IgD-negative memory B cell (primary cell): ENCODE data around the gene SFXN5. TPM values are rescaled to one million over a fixed set of nuclear protein-coding genes. Genes with fewer than 3 reads are reported as not detected.
"Not testable (repeated sequence)": the region's sequence is repeated elsewhere in the genome, so short reads cannot be mapped to it uniquely, and the experiment has no call there.

Experiments
- H3K27ac Mint-ChIP-seq, 3 donors: one replicate each; pipeline ENCODE4 v1.8.0; 2020 to 2022; ENCODE audit warnings: mild to moderate bottlenecking in 3 of 3, mixed read lengths in 3 of 3, moderate library complexity in 1 of 3
- H3K27me3 Mint-ChIP-seq: one replicate; pipeline ENCODE4 v1.8.0; 2021; ENCODE audit warnings: mixed read lengths
- H3K36me3 Mint-ChIP-seq: one replicate; pipeline ENCODE4 v1.8.0; 2020; ENCODE audit warnings: mild to moderate bottlenecking, mixed read lengths
- H3K4me1 Mint-ChIP-seq, 3 donors: one replicate each; pipeline ENCODE4 v1.8.0; 2020 to 2022; ENCODE audit warnings: mixed read lengths in 3 of 3, mild to moderate bottlenecking in 1 of 3
- H3K4me3 Mint-ChIP-seq, 4 donors: one replicate each; pipeline ENCODE4 v1.8.0; 2020 to 2022; ENCODE audit warnings: mild to moderate bottlenecking in 4 of 4, mixed read lengths in 4 of 4, moderate library complexity in 3 of 4
- H3K9me3 Mint-ChIP-seq, 3 donors: one replicate each; pipeline ENCODE4 v1.8.0; 2020 to 2021; ENCODE audit warnings: mixed read lengths in 3 of 3, mild to moderate bottlenecking in 1 of 3
- polyA plus RNA-seq: library from polyadenylated mRNA; unstranded; fragments of 300-500 nt; fragmentation: Illumina TruSeq; gene quantifications from one replicate; pipeline ENCODE4 v1.2.3, GENCODE V29; 2021

Gene SFXN5
- polyA plus RNA-seq, 1 donor from 2014 or later, result 2.8 TPM

DNA sequence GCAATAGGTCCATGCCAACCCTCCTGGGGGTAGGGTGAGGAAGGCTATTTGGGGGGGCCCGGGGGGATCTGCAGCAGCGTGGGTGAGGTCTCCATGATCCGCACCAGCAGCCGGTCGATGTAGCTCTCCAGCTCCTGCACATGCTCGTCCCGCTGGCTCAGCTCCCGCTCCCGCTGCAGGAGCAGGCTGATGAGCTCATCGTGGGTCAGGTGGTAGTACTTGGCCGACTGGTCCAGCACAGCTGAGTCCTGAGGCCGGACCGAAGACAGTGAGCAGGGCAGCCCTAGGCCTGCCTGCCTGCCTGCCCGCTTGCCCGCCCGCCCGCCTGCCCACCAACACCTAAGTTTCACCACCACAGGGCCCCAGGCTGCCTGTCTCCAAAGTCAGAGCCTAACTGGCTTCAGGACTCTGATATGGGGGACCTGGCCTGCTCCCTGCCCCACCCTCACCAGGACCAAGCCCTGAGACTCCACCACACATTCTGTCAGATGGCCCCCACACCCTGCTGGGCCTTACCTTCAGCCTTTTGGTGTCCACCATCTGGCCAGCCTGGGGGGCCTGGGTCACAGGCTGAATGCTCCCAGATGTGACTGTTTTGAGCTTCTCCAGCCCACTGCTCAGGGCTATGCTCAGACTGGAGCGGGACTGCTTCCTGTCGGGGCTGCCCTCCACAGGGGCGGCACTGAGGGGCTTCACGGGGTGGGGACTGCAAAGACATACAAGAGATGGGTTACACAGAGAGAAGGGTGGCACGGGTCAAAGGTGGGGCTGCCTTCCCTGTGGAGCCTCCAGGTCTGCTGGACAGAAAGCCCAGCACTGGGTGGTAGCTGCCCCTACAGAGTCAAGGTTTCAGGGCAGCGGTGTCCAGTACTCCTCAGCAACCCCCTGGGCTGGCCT is 4.2 kb upstream of the SFXN5 start:
- Mint-ChIP-seq H3K27me3 (peaks cover 3% of the 10 kb centered on the region), H3K4me1 (peaks cover 3 to 12% (median 6%) of the 10 kb centered on the region in 3 donors), H3K27ac (peak overlapping the region in 1 of 3 donors; percentile 64), H3K9me3 (no peaks in the 10 kb centered on the region), H3K36me3 (peaks cover 1% of the 10 kb centered on the region), H3K4me3 (no peak overlapping the region)

DNA sequence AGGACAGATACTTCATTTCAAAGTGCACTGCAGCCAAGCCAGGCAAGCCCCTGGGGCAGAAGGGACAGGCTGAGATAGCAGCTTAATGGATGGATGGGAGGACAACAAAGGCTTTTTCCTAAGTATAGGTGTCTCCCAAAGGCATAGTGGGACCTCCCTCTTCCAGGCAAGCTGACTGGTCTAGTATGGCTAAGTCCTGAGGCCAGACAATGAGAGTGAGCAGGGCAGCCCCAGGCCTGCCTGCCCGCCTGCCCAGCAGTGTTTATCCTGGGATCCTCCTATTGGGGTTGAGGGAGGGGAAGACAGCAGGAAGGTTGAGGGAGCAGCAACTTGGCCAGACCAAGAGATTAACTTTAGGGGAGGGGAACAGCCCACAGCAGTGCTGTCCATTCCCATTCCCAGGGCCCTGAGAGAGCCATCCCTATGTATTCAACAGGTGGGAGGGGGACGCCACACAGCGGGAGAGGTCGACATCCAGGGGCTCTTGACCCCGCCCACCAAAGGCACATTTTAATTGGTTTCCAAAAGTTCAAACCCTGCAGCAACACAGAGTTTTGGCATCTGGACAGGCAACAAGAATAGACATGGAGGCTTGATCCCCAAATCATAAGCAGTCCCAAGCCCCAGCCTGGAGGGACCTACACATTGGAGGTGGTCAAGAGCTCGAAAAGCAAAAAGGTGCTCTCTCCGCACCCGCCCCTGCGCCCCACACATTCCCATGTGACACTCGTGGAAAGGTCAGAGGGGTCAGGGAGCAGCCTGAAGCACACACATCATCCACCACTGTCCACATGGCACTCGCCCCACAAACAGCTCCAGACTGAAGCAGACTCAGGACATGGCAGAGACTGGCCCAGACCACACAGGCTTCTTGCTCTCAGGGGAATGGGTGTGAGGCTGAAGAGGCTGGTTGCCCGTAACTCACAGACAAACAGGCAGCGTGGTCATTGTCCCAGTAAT is 2.9 kb upstream of the SFXN5 start:
- Mint-ChIP-seq H3K4me1 (peaks cover 8 to 19% (median 12%) of the 10 kb centered on the region in 3 donors), H3K27me3 (peaks cover 3% of the 10 kb centered on the region), H3K9me3 (no peaks in the 10 kb centered on the region), H3K27ac (peak overlapping the region in 1 of 3 donors; percentile 42), H3K36me3 (peaks cover 1% of the 10 kb centered on the region), H3K4me3 (no peak overlapping the region)

DNA sequence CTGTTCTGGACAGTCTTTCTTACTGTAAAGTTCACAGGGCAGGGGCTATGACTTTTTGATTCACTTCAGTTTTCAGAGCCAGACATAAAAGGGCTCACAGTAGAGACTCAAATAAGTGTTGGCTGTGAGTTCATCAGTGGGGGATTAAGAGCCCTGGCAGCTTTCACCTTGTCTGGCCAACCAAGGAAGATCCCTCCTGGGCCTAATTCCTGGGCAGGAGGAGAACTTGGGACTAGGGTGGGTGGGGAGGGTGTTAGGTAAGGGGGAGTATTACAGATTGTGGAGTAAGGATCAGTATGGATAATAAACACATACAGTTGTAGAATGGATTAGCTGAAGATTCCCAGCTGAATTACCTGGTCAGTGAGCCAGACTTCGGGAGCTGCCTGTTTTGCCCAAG is 904 bp upstream of the SFXN5 start:
- Mint-ChIP-seq H3K4me1 (peaks cover 14 to 19% (median 16%) of the 10 kb centered on the region in 3 donors), H3K4me3 (peak overlapping the region; percentile 93 to 98 (median 96)), H3K36me3 (no peaks in the 10 kb centered on the region), H3K27ac (peak overlapping the region; percentile 97 to 99 (median 98)), H3K9me3 (no peaks in the 10 kb centered on the region), H3K27me3 (no peaks in the 10 kb centered on the region)

DNA sequence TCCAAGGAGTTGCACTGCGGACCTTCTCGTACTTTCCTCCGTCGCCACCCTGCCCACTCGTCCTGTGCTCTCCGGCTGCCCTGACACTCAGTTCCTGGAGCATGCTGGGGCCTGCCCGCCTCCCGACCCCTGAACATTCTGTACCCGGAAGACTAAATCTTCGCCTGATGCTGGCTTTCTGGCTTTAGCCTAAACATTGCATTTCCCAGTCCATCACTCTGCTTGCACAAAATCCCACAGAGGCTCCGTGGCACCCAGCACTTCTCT is 550 bp upstream of the SFXN5 start:
- H3K4me3 Mint-ChIP-seq, result peak overlapping the region; percentile 93 to 98 (median 96)
- no peaks in the 10 kb centered on the region for H3K9me3 Mint-ChIP-seq
- H3K36me3 Mint-ChIP-seq, result no peaks in the 10 kb centered on the region
- H3K27ac Mint-ChIP-seq, result peak overlapping the region; percentile 97 to 99 (median 98)
- no peaks in the 10 kb centered on the region for H3K27me3 Mint-ChIP-seq
- H3K4me1 Mint-ChIP-seq, result peaks cover 15 to 19% (median 16%) of the 10 kb centered on the region in 3 donors

DNA sequence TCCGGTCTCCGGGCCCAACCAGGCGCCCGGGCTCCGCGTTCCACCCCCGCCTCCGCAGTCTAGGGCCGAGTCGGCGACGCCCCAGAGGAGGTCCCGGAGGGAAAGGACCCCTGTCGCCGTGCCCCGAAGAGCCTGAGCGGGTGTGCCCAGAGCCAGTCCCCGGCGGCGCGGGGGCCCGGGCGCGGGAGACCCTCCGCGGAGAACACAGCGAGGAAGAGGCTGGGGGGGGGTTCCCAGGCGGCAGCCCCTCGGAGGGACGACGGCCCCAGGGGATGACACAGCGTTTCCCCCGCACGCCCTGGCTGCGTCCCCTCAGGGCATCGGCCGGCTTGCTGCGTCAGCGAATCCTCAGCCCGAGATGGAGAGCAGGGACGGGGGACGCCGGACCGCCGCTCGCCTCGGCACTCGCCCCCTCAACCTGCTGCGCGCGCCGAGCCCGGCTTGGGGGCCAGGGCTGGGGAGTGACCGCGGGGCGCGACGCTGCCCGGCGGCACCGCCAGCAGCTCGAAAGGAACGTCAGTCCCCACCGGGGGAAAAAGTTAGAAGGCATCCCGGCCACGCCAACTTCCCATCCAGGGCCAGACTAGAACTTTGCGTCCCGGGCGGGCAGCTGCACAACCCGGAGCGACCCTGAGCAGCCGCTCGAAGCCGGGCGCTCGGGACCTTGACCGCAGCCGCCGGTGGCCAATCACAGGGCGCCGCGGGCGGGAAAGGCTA is 711 bp downstream of the SFXN5 start:
- H3K27me3 Mint-ChIP-seq, result no peaks in the 10 kb centered on the region
- peak overlapping the region; percentile 97 to 99 (median 98) for H3K27ac Mint-ChIP-seq
- no peaks in the 10 kb centered on the region for H3K9me3 Mint-ChIP-seq
- peaks cover 15 to 19% (median 16%) of the 10 kb centered on the region in 3 donors for H3K4me1 Mint-ChIP-seq
- peak overlapping the region; percentile 93 to 98 (median 96) for H3K4me3 Mint-ChIP-seq
- no peaks in the 10 kb centered on the region for H3K36me3 Mint-ChIP-seq

DNA sequence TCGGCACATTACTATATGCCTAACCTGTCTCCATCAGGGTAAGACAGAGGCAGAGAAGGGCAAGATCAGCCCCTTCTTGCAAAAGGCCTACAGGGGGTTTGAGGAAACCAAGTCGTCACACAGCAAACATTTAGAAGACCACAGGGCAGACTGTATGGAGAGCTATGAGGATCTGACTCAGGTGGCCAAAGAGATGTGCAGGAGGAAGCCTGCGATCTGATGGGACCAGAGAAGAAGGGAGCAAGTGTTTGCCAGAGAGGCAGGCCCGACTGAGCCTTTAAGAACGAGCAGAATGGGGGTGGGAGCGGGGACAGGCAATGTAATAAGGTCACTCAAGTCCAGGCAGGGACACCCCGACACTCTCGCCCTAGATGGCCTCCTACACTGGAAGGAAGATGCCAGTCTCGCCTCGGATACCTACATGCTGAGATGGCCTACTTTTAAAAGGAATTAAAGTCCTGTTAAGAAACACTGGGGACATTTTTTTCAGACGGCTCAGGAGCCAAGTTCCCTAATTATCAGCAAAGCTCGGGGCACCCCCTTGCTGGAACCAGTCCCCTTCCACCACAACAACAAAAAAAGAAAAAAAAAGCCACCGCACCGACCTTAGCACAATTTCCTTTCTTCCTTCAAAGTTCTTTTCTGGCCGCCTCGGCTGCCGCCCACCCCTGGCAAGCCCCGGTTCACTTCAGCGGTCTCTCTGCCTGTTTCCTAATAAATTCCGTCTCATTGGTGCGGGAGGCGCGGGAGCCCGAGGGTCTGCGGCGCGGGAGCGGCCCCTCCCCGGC is 1.5 kb downstream of the SFXN5 start:
- H3K9me3 Mint-ChIP-seq, result no peaks in the 10 kb centered on the region
- peak overlapping the region in 2 of 3 donors; percentile 18 to 92 for H3K27ac Mint-ChIP-seq
- peaks cover 16 to 19% (median 18%) of the 10 kb centered on the region in 3 donors for H3K4me1 Mint-ChIP-seq
- H3K27me3 Mint-ChIP-seq, result no peaks in the 10 kb centered on the region
- H3K36me3 Mint-ChIP-seq, result no peaks in the 10 kb centered on the region
- peak overlapping the region; percentile 93 to 98 (median 94) for H3K4me3 Mint-ChIP-seq

DNA sequence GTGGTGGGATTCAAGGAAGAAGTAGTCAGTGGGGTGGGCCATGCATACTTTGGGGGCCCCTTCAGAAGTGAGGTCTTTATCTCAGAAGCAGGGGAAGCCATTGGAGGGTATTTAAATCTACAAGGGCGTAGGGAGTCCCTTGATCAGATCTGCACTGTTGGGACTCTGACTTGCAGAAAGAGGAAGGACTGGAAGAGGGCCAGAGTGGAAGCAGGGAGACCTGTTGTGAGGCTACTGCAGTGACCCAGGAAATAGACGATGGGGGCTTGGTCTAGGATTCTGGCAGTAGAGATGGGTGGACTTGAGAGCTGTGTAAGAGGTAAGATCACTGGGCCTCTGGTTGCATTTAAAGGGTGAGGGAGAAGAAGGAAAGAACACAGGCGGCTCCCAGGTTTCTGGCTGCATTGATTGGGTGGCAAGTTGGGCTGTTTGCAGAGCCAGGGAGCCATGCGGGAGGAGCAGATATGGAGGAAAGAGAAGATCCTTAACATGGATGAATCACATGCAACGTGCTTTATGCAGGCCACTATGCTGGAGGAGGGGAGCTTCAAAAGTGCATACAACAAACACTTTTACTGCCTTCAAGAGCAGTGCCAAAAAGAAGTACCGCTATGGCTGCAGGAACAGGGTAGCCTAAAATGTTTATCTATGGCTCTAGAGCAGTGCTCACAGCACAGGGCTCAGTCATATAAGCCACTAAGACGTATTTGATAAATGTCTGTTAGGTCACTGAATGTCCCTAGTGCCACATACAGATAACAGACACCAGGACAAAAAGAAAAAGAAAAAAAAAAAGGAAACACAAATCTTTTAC is 2.3 kb downstream of the SFXN5 start:
- no peaks in the 10 kb centered on the region for H3K9me3 Mint-ChIP-seq
- no peaks in the 10 kb centered on the region for H3K27me3 Mint-ChIP-seq
- H3K27ac Mint-ChIP-seq, result peak overlapping the region in 2 of 3 donors; percentile 81 to 92
- H3K36me3 Mint-ChIP-seq, result no peaks in the 10 kb centered on the region
- H3K4me3 Mint-ChIP-seq, result peak overlapping the region; percentile 93 to 98 (median 94)
- H3K4me1 Mint-ChIP-seq, result peaks cover 16 to 19% (median 18%) of the 10 kb centered on the region in 3 donors

DNA sequence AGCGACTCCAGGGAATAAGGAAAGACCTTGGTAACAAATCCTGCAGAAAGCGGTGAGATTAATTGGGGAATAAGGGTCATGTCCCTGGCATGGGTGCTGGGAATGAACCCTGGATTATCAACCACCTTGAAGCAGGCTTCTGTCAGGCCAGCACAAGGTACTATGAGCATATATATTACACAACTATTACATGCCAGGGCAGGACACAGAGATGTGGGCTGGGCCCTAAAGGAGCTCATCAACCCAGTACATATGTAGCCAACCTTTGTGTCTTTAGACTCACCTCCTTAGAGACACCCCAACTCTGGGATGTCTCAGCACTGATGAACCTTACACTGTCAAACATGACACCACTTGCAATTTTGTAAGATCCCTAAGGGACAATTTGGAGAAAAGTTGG is 3.4 kb downstream of the SFXN5 start:
- peak overlapping the region in 1 of 4 donors; percentile 98 for H3K4me3 Mint-ChIP-seq
- no peaks in the 10 kb centered on the region for H3K9me3 Mint-ChIP-seq
- no peaks in the 10 kb centered on the region for H3K27me3 Mint-ChIP-seq
- no peaks in the 10 kb centered on the region for H3K36me3 Mint-ChIP-seq
- H3K4me1 Mint-ChIP-seq, result peaks cover 16 to 19% (median 18%) of the 10 kb centered on the region in 3 donors
- peak overlapping the region in 1 of 3 donors; percentile 71 for H3K27ac Mint-ChIP-seq

DNA sequence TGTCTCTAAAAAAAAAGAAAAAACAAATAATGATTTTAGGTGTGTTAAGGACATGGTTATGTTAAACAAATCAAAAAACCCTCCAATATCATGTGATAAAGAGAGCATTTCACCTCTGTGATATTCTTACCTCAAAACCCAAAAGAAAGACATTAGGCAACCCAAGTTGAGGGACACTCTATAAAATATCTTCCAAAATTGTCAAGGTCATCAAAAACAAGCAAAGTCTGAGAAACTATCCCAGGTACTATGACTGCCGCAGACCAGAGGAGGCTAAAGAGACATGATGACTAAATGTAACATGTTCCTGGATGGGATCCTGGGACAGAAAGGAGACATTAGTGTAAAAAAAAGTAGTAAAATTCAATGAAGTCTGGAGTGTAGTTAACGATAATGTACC is 4.5 kb downstream of the SFXN5 start:
- H3K4me1 Mint-ChIP-seq, result peaks cover 13 to 15% (median 15%) of the 10 kb centered on the region in 3 donors
- peaks cover 3% of the 10 kb centered on the region for H3K36me3 Mint-ChIP-seq
- no peaks in the 10 kb centered on the region for H3K27me3 Mint-ChIP-seq
- no peak overlapping the region for H3K27ac Mint-ChIP-seq
- H3K9me3 Mint-ChIP-seq, result no peaks in the 10 kb centered on the region
- H3K4me3 Mint-ChIP-seq, result peak overlapping the region in 1 of 4 donors; percentile 42

DNA sequence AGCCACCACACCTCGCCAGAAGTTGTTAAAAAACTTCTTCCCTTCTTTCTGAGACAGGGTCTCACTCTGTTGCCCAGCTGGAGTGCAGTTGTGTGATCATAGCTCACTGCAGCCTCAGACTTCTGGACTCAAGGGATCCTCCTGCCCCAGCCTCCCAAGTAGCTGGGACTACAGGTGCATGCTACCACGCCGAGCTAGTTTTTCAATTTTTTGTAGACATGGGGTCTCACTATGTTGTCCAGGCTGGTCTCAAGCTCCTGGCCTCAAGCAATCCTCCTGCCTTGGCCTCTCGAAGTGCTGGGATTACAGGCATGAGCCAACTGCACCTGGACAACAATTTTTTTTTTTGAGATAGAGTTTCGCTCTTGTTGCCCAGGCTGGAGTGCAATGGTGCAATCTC is 6.4 kb downstream of the SFXN5 start:
- H3K9me3 Mint-ChIP-seq, H3K36me3 Mint-ChIP-seq, H3K4me3 Mint-ChIP-seq, H3K27ac Mint-ChIP-seq, H3K27me3 Mint-ChIP-seq: not testable (repeated sequence)
- H3K4me1 Mint-ChIP-seq, result peaks cover 5 to 13% (median 9%) of the 10 kb centered on the region in 3 donors

DNA sequence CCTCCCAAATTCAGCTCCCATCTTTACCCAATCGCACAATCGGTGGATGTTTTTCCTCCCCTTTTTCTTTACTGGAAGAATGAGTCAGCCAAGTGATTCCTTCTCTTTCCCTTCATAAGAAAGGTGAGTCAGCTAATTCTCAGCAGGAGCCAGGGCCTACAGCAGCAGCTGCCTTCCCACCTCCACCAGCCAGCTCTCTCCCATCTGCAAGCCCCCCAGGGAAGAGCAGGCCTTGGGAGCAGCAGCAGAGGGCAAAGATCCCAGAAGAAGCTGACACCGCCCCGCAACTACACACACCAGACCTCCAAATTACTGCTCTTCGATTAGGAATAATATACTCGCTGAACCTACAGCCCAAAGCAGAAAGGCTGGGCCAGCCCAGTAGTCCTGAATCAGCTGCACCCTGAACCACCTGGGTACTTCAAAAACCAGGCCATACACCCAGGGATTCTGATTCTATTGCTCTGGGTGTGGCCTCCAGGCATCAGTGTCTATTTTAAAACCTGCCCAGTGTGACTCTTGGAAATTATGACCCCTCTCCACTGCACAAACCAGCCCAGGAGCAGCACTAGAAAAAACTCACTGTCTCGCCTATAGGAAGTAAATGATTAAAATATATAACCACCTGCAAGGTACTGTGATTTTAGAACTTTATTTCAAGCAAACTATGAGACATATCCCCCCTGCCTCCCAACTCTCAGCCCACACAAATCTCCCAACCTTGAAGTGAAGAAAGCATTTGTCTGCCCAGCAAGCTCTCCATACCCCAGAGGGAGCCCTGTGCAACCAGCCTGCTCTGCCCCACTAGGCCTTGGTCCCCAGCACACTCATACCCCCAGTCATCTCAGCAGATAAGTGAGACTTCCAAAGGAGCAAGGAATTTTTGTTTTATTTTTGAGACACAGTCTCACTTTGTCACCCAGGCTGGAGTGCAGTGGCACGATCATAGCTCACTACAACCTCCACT is 7.3 kb downstream of the SFXN5 start:
- Mint-ChIP-seq H3K27ac (peak overlapping the region in 1 of 3 donors; percentile 33), H3K27me3 (no peaks in the 10 kb centered on the region), H3K9me3 (no peaks in the 10 kb centered on the region), H3K36me3 (peaks cover 3% of the 10 kb centered on the region), H3K4me3 (no peak overlapping the region), H3K4me1 (peaks cover 0 to 9% (median 2%) of the 10 kb centered on the region in 3 donors)

DNA sequence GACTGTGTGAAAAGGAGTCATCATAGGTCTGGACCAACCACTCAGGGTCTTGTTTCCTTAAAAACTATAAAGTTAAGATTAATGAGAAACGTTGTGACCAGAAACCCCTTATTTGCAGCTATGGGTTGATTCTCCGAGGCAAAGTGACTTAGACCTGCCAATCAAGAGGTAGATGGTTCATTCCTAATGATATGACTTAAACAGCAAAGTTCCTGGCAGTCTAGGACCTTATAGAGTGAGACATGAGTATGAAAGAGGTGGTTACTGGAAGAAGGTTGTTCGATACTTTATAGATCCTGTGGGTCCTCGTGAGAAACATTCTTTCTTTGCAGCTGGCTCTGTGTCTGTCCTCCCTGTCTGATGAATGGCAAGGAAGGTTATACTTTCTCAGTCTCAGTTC is 8.0 kb downstream of the SFXN5 start:
- H3K9me3 Mint-ChIP-seq, result no peaks in the 10 kb centered on the region
- no peak overlapping the region for H3K4me3 Mint-ChIP-seq
- no peaks in the 10 kb centered on the region for H3K27me3 Mint-ChIP-seq
- peaks cover 0 to 5% (median 0%) of the 10 kb centered on the region in 3 donors for H3K4me1 Mint-ChIP-seq
- no peak overlapping the region for H3K27ac Mint-ChIP-seq
- H3K36me3 Mint-ChIP-seq, result peaks cover 3% of the 10 kb centered on the region
